ENCODE data around the gene SWAP70.

The SWAP70 gene

DNA sequence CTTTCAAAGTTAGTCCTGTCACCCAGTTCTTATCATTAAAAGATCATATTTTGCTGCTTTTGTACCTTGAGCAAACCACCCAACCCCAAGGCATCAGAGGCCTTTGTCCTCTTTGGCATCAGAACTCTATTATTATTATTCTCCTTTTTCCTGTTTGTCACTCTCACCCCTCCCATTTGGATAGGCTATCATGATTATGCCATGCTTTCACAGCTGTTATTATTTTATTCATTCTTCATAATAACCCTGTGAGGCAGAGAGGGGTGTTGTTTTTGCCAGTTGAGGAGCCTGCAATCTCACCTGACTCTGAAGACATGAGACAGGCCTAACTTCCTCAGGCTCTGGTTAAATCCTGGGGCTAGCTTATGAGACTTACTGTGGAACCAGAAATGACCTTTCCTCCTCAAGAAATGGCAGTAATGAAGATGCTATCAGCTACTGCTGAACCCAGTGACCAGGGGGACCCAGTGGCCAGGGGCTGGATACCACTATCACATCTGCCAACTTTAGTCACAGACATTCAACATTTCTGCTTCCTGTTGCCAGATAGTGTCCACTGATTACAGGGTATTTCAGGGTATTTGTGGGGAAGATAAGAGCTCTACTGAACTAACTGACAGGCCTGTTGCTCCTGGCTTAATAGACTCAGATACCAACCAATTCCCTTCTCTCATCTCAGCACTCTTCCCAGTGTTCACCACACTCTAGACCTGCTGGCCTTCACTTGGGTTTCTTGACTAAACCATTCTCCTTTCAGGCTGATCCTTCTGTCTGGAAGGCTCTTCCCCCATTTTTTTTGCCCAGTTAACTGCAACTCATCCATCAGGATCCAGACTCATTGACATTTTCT lies 11.8 kb upstream of the SWAP70 start:
- DNase-seq = no peak

GRCh38 chr11:9653871-9654270 lies 10.0 kb upstream of the SWAP70 start:
- no peak for DNase-seq

DNA sequence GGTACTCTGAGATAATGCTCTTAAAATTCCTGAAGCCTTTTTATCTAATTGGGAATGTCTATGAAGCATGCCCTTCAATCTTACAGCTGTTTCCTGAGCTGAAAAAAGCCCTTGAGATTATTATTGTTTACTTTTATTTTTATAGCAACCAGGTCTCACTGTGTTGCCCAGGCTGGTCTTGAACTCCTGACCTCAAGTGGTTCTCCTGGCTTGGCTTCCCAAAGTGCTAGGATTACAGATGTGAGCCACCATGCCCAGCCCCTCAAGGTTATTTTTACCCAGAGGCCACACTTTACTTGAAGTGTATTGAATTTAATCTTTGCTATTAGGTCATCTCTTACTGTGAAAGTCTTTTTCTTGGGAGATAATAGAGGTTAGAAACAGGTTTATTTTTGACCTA lies 7.0 kb upstream of the SWAP70 start:
- no peak for DNase-seq

DNA sequence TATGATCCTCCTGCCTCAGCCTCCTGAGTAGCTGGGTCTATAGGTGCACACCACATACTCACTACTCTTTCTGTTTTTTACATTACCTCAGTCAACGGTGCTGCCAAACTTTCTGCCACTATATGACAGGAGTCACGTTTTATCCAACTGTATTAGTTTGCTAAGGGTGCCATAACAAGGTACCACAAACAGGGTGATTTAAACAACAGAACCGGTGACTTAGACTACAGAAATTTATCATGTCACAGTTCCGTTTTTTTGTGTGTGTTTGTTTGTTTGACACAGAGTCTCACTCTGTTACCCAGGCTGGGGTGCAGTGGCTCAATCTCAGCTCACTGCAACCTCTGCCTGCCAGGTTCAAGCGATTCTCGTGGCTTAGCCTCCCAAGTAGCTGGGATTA lies 6.3 kb upstream of the SWAP70 start:
- no peak for DNase-seq

GRCh38 chr11:9660886-9661285 lies 3.0 kb upstream of the SWAP70 start:
- DNase-seq = no peak

GRCh38 chr11:9662273-9662672 lies 1.6 kb upstream of the SWAP70 start:
- no peak for DNase-seq

DNA sequence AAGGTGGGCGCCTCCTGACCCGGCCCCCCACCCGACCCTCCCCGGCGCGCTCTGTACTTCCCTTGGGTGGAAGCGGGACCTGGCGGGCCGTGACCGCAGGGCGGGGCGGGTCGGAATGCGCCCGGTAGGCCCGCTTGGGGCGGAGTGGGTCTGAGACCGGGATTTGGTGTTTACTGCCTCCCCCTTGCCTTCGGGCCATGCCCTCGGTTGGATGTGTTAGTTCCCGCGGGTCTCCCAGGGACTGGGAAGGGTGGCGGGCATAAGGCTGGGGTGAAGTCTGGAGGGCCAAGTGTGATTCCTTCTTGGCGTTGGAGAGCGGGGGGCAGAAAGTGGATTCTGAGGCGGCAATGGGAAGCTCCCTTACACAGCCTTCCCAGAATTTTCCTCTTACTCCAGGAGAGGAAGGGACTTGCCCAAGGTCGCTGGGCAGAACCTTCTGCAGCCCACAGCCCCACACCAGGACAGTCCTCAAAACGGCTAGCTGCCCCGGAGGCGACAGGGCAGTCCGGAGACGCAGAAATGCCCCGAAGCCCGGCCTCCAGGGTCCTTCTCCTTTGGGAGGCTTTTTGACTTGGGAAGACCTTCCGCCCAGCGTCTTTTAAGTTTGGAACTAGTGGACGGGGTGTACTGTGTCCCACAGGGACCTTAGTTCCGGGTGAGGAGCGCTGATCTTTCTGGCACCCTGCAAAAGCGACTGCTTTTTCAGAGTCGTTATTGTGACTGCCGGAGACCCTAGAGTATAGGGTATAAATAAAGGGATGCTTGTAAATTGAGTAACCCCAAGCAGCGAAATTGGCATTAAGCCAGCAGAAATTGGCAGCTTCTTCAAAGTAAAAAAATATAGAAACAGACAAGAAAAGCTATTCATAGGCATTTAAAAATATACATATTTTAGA lies 647 bp downstream of the SWAP70 start:
- DNase-seq = no peak

DNA sequence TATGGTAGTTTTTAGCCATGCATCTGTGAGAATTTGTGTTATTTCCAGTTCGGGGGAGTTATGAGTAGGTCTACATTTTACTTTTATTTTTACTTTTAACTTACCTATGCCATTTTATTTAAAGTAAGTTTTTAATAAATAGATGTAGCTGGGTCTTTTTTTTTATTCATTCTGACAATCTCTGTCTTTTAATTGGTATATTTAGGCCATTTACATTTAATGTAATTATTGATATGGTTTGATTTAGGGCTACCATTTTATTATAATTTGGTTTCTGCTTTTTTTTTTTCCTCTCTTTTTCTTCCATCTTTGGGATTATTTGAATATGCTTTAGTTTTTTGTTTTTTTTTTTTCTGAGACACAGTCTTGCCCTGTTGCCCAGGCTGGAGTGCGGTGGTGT lies 1.9 kb downstream of the SWAP70 start:
- DNase-seq = no peak

- no peak for DNase-seq
These were observed 6.1 kb downstream of the SWAP70 start for GRCh38 chr11:9669954-9670353.

DNA sequence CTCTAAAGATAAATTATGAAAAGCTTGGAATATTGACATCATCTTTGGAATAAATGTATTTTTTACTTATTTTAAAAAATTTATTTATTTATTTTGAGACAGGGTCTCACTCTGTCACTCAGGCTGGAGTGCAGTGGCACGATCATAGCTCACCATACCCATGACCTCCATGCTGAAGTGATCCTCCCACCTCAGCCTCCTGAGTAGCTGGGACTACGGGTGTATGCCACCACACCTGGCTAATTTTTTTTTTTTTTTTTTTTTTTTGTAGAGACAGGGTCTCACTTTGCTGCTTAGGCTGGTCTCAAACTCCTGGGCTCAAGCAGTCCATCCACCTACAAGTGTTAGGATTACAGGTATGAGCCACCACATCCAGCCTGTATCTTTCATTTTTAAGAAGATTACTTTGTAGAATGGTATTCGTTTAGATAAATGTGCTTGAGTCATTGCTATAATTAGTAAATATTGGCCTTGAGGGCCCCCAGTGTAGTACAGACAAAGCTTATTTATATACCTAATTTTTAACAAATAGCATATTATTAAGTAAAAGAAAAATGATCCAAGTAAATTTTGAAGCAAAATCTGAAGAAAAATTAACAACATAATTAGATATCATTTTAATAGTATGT lies 8.5 kb downstream of the SWAP70 start:
- DNase-seq = no peak

- DNase-seq = no peak
These were observed 9.0 kb downstream of the SWAP70 start for GRCh38 chr11:9672918-9673317.

DNA sequence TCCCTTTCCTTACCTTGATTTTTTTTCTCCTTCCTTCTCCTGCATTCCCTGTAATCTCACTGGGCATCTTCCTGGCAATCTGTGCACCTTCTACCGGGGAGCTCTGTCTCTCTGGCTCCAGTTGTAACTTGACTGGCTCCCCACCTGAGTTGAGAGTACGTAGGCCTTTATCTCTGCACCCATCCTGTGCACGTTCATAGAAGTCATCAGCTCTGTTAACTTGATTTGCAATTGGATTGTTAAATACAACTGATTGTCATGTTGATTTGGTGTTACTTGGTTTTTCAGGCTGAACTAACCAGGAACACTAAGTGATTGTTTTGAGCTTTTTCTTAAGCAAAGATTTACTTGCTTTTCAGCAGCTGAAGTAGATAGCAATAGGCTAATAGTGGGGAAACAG lies 11.8 kb downstream of the SWAP70 start:
- DNase-seq = no peak

- no peak for DNase-seq
These were observed 14.1 kb downstream of the SWAP70 start for GRCh38 chr11:9677951-9678350.

- DNase-seq = no peak
These were observed 14.7 kb downstream of the SWAP70 start for GRCh38 chr11:9678576-9678975.

GRCh38 chr11:9680028-9680427 lies 16.2 kb downstream of the SWAP70 start:
- DNase-seq = no peak

DNA sequence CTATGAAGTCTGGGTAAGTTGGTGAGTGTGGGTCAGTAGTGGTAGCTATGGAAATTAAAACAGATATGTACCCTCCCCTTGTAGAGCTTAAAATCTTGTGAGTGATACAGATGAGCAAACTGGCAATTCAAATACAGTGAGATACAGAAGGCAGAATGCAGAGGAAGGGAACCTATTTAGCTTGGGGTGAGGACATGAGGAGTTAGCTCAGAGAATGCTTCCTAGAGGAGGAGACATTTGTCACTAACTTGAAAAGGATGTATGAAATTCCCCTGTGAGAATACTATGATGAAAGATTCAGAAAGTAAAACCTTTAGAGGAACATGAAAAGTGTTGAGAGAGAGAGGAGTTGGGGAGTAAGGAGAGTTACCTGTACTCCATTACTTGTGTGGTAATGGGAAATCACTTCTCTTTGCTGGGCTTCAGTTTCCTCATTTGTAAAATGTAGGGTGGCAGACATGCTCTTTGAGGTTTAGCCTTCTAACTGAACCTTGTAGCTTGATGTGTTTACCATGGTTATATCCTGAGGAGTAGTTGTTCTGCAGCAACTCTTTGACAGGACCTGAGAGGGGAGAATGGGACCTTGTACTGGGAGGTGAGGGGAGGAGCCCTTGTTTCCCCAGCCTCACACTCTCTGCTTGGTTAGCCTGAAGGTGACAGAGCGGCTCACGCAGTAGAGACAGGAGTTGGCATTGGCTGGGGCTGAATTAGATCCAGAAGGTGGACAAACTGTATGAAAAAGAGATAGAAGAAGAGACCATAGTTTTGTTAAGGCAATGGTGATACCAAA lies 17.9 kb downstream of the SWAP70 start:
- no peak for DNase-seq

DNA sequence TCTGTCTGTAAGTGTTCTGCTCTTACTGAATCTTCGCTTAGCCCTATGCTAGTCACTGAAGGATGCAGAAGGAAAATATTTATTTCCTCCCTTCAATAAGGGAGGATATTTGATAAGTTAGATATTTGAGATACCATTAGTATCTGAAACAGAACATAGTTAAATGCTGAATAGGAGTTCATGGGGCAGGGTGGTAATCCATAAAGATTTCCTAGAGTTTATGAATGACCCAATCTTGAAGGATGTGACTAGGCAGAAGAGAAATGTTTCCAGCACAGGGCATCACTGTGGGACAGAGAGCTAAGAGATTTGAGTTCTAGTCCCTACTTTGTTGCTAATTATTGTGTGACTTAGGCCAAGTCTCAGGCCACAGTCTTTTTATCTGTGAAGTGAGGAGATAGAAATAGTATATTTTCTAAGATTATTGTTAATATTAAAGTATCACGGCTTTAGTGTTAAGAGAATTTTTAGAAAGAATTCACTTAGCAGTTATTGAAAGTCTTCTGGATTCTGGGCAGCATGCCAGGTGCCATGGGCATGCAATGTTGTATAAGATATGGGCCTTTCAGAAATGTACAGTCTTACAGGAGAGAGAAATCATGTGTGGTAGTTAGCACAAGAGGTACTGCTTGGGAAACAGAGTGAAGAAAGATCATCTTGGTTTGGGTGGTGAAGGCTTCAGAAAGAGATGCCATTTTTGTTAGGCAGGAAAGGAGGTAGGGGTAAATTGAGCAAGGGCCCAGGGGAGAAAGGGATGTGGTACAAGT lies 24.0 kb downstream of the SWAP70 start:
- no peak for DNase-seq

DNA sequence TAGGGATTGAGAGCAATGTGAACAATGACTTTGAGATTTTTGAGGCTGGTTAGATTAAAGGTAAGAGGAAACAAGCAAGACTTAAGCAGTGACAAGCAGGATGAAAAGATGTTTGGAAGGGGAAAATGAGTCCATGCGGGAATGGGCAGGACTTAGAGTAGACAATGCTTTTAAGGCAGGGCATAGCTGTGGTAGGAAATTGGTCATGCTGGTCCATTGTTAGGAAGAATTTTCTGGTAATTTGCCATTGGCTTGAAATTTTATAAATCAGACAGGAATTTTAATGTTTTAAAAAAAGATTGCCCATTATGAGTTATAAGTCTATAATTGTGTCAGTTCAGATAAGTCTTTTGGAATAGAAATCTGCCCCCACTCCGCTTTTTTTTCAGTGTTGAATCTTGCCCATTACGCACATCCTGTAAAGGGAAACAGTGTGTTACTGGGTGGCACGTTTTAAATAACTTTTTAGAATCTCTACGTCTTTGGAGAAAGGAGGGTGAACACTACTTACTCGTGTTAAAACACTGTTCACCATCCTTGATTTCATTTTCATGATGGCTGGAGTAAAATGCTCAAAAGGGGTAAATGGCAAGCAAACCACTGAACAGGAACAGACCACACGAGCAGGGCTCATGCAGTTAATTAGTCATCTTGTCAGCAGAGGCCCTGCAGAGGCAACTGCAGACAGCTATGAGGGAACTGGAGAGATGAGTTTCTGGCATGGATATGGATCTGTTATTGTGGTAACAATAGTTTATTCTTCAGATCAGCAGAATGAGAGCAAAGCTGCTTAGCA lies 25.0 kb downstream of the SWAP70 start:
- DNase-seq = peak; percentile 65

DNA sequence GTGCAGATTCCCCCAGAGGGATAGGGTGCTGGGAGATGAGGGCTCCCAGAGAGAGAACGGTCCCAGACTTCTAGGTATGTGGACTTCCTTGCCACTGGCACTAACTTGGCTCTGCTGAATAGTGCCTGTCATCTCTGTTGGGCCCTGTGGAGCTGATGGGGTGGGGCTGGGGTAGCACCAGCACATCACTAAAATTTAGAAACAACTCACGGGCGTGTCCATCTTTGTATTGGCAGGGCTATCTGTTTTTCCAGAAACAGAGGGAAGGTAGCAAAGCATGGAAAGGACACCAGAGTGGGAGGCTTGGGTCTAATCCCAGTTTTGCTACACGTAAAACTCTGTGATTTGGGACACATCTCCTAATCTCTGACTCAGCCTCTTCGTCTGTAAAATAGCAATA lies 25.8 kb downstream of the SWAP70 start:
- DNase-seq = no peak

DNA sequence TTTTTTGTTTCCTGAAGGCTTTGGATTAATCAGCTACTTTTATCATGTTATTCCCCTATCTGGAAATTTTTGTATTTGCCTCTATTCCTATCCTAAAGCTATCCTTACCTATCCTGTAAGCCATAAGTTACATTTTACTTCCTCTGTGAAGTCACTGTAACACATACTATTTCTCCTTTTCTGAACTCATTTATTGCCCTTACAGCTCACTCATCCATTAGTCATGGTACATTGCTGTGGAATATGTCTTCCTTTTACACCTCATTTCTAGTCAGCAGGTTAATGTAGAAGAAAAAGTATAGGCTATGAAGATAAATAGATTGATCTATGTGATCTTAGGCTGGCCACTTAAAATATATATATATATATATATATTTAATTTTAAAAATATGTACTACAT lies 28.0 kb downstream of the SWAP70 start:
- peak; percentile 52 for DNase-seq

DNA sequence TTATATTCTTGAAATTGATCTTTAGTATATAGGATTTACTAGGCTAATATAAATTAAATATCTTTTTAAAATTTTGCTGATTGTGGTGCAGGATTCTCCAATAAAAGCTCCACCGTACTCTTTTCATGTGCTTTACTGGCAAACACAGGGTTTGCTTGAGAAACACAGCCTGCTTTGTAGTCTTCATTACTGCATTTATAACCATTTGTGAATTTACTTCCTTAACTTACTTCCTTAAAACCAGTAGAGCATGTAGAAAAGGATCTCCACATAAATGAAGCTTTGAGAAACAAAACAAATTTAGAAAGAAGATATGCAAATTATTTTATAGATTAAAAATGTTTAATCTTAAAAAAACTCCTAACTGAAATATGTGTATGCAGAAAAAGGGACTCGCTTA lies 28.8 kb downstream of the SWAP70 start:
- no peak for DNase-seq
